SKM-1 (cell line): ENCODE results near the gene RAPSN.
A peak's percentile ranks its signal among the peaks of the same experiment; 100 is the strongest.

Experiments used
- DNase-seq: peaks from one replicate; lab custom pipeline; 2025; ENCODE audit not compliant: unreplicated experiment; lab: John Stamatoyannopoulos, UW

Gene RAPSN

GRCh38 chr11:47408598-47409439 is 40.1 kb downstream of the RAPSN start:
- DNase-seq, result no peak

DNA sequence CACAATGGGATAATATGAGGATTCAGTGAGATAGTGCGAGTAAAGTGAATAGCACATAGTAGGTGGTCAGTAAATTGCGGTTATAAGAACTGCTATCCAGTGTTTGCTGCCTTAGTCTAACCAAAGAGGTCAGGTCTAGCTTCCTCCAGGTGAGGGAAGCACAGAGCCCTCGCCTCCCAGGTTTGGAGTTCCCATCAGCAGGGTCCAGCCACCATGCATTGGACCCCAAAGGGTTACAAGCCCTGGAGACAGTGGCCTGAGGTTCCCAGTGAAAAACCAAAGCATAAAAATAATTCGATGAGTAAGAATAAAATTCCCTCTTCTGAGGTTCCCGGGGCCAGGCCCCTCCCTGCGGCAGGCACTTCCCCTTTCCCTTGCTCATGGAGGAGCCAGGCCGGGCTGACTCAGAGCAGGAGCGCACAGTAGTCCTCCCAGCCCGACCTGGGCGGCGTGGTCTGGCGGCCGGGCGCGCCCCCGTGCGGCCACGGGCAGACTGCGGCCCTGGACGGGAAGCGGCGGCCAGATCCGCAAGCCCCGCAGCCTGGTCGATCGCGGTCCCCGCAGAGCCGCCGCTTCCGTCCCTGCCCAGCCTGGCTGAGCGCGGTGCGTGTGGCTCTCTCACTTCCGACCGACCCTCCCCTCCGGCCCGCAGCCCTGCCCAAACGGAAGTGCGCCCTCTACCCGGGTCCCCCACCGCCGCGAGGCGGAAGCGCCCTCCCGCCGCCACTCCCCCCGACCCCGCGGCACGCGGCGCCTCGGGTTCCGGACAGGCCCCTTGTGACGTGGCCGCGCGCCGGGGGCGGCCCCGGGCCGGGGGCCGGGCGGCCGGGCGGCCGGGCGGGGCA is 41.0 kb downstream of the RAPSN start, which contains the start of gene SLC39A13:
Gene SLC39A13 (plus strand): TSS at position 845 of the 845 bp plus-strand sequence. CDS start 1,505 bp downstream, outside the sequence.
- peak; percentile 99 for DNase-seq

- DNase-seq, result no peak
Observed at GRCh38 chr11:47406896-47407745, 41.8 kb downstream of the RAPSN start.

DNA sequence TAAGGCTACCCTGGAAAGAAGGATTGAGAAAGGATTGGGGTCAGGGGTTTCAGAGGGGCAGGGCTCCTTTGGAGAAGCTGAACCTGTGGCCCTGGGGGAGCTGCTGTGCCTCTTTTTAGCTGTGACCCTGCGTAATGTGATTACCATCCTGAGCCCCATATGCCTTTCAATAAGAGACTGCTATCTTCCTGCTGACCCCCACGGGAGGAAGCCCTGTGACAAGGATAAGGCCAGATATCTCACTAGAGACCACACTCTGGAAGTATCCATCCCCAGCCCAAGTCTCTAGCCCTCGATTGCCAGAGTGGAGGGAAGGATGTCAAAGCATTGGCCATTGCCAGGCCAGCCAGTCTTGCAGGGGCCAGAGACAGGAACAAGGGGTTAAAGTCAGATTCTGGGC is 45.4 kb downstream of the RAPSN start:
- no peak for DNase-seq

- no peak for DNase-seq
Observed at GRCh38 chr11:47403135-47403534, 45.8 kb downstream of the RAPSN start.

- no peak for DNase-seq
Observed at GRCh38 chr11:47400768-47401279, 48.1 kb downstream of the RAPSN start.

- no peak for DNase-seq
Observed at GRCh38 chr11:47399860-47400767, 48.8 kb downstream of the RAPSN start.

- DNase-seq, result no peak
Observed at GRCh38 chr11:47398551-47398950, 50.4 kb downstream of the RAPSN start.

DNA sequence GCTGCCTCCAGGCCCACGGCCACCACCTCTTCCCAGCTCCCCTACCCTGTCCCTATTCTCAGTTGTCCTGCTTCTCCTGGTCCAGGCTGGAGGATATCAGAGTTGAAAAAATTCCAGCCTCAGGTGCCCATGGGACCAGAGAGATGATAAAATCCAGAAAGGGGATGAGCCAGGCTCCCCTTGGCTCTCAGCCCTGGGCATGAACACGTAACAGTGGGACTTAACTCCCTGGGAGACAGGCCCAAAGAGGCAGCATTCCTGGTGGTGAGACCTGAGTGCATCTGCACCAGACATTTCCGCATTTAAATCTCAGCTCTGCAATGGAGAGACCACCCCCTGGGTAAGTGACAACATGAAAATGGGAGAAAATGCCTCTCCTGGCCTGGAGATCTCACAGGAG is 50.9 kb downstream of the RAPSN start:
- DNase-seq, result no peak

GRCh38 chr11:47396049-47396320 is 53.0 kb downstream of the RAPSN start:
- no peak for DNase-seq

DNA sequence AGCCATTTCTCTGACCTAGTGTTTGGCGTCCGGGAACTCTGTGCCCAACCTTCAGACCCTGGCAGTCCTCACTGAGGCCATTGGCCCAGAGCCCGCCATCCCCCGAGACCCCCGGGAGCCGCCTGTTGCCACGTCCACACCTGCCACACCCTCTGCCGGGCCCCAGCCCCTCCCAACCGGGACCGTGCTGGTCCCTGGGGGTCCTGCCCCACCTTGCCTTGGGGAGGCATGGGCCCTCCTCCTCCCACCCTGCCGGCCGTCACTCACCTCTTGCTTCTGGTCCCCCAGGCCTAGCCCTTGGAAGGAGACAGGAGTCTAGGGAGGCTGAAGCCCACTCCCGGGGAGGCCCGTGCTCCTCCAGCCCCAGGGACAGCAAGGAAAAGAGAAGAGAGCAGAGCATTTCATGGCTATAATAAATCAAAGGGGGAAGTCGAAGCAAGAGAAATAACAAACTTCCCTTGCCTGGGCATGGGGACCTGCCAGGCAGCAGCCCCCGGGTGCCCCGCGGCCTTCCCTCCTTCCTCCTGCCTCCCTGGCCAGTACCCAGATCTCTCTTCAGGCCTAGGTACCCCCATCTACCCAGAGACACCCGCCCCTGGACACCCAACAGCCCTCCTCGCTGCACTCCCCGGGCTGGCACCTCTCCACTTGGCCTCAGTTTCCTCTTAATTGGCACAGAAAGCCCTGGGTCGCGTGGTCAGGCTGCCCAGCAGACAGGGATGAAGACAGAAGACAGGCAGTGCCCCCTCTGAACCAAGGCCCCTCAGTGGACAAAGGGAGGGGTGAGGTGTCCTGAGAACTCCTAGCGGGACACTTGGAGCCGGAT is 53.5 kb downstream of the RAPSN start:
- no peak for DNase-seq

DNA sequence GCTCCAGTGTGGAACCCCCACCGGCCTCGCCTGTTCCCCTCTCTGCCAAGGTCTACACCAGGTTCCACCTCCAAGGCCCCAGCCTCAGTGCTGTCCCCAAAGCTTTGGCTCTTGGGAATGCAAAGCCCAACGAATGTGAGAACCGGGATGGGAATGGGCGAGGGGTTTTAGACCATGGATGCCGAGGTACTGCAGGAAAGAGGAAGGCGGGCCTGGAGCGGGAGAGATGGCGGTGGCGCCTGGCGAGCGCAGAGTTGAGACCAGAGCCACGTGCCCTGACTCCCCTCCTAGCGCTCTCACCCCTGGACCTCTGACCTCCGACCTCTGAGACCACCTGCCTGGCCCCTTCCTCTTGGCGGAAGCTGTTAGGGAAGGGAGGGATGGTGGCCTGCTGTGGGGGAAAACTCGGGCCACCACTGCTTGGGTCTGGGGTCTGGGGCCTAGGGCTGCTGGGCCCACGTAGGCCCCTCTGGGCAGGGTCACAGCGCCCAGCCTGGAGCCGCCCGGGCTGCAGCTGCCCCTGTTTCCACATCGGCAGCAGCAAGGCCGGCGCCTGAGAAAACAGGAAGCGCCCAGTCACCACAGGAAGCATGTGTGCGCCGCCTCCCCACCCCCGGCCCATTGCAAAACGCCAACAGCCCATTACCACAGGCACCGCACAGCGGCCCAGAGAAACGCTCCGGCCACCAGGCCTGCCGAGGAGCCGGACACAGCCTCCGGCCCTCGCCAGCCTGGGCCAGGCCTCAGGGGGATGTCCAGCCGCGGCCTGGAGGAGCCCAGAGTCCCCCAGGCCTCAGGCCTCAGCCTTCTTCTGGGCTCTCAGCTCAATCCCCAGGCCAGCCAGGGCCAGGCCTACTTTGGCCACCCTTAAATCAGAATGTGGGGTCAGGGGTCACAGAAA is 54.4 kb downstream of the RAPSN start:
- DNase-seq, result peak; percentile 79

- DNase-seq, result no peak
Observed at GRCh38 chr11:47394050-47394321, 55.0 kb downstream of the RAPSN start.

DNA sequence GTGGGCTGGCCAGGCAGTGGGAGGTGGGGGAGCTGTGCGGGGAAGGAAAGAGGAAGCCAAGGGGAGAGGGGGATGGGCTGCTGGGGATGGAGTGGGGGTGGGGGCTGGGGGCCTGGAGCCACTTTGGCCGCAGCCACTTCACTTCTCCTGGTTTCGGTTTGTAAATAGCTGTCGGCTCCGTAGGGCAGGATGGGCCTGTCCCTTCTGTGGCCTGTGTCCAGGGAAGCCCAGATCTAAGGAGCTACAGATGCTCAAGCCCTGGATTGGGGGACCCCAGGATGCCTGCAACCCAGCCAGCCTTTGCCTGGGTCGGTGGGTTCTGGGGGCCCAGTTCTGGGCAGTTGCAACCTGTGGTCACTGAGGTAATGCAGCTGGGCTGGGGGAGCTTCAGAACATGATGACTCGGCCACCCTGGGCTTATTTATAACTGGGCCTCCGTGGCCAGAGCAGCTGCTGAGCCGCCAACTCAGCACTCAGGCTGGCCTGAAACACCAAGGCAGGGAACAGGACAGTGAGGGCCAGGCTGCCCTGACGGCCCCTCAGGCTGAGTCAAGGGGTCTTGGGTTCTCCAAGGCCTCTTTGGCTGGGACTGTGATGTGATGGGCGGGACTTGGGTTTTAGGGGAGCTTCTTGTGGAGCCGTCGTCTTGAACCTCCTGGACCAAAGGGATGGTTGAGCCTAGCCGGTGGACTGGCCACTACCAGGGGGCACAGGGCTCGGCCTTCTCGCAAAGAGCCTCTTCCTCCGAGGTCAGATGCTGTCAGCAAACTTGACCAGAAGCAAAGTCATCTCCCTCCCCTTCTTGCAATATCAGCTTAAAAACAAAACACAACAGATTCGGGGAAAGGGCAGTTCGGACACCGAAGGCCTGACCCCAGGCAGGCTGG is 55.5 kb downstream of the RAPSN start:
- DNase-seq, result peak; percentile 77

DNA sequence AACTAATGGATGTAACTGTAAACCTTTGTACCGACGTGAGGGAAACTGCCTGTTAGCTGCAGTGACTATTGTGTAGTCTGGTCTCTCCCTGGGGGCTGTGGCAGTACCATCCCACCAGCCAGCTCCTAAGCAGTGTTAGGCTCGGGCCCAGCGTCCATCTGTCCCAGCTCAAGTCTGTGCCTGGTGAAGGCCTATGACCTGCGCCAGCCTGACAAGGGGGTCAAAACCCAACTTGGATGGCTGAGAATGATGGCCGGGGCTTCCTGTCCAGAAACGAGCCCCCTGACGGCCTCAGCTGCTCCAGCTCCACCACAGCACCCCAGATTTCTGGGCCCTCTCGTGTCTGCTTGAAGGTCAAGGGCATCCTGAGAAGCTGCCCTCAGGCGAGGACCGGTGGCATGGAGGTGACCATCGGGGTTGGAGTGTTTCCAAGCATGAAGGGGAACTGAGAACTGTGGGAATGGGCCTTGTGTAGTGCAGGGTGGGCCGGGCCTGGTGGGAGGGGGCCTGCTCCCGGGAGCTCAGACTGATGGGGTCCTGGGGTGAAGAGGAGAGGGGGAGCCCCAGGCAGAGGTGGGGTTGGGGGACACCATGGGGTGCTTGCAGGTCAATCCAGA is 56.3 kb downstream of the RAPSN start:
- no peak for DNase-seq

- no peak for DNase-seq
Observed at GRCh38 chr11:47391711-47392432, 57.1 kb downstream of the RAPSN start.
